HG03342 (cell line): ENCODE measurements around the gene FHOD1.

Experiments
- ATAC-seq: cut with Tn5 transposase; IDR thresholded peaks from one replicate; pipeline ENCODE4 v1.9.1; 2021; ENCODE audit warnings: mild to moderate bottlenecking, moderate library complexity; ENCODE audit not compliant: unreplicated experiment

The FHOD1 gene

GRCh38 chr16:67247192-67248072 lies at the start of gene FHOD1:
Gene FHOD1 (minus strand): TSS chr16:67247481. CDS start chr16:67247410, 71 bp downstream.
- peak; percentile 44 for ATAC-seq

GRCh38 chr16:67296420-67296819 lies 49.1 kb upstream of the FHOD1 start:
- ATAC-seq: no peak

GRCh38 chr16:67294938-67295361 lies 47.7 kb upstream of the FHOD1 start:
- no peak for ATAC-seq

GRCh38 chr16:67294171-67294757 lies 47.0 kb upstream of the FHOD1 start:
- no peak for ATAC-seq

- ATAC-seq: no peak
Observed at GRCh38 chr16:67291461-67291860, 44.2 kb upstream of the FHOD1 start.

GRCh38 chr16:67287960-67288359 lies 40.7 kb upstream of the FHOD1 start:
- ATAC-seq: no peak

GRCh38 chr16:67286441-67287235 lies 39.4 kb upstream of the FHOD1 start:
- no peak for ATAC-seq

- ATAC-seq: no peak
Observed at GRCh38 chr16:67284699-67285646, 37.7 kb upstream of the FHOD1 start.

- ATAC-seq: no peak
Observed at GRCh38 chr16:67283826-67284555, 36.7 kb upstream of the FHOD1 start.

- ATAC-seq: no peak
Observed at GRCh38 chr16:67283039-67283825, 36.0 kb upstream of the FHOD1 start.

- ATAC-seq: no peak
Observed at GRCh38 chr16:67282447-67282805, 35.1 kb upstream of the FHOD1 start.

- no peak for ATAC-seq
Observed at GRCh38 chr16:67281536-67282446, 34.5 kb upstream of the FHOD1 start.

GRCh38 chr16:67280090-67281015 lies 33.1 kb upstream of the FHOD1 start:
- ATAC-seq: no peak

GRCh38 chr16:67279296-67280089 lies 32.2 kb upstream of the FHOD1 start, which contains the start of gene PLEKHG4:
Gene PLEKHG4 (plus strand): TSS chr16:67279532. CDS start chr16:67280045, 513 bp downstream.
- peak; percentile 85 for ATAC-seq

GRCh38 chr16:67278773-67279295 lies 31.6 kb upstream of the FHOD1 start:
- ATAC-seq: peak; percentile 27
